ENCODE data around the gene KIRREL1. TPM values are rescaled to one million over a fixed set of nuclear protein-coding genes. Genes with fewer than 3 reads are reported as not detected.

KIRREL1 gene
- total RNA-seq, 1 donor, result 174 TPM

- H3K36me3 ChIP-seq (ENCODE audit: insufficient read depth, low read length), result peaks cover 67% of the 10 kb centered on the region
- H3K4me1 ChIP-seq (ENCODE audit: insufficient read depth, low read length), result no peaks in the 10 kb centered on the region
- TF ChIP-seq CTCF (IDR thresholded peaks at IDR 0.05; ENCODE audit: extremely low read depth, low read depth, low read length), result no peak
- peaks cover 68% of the 10 kb centered on the region for H3K79me2 ChIP-seq (ENCODE audit: insufficient read depth, low read length)
- no peak for DNase-seq (ENCODE audit: insufficient read length, low spot score, missing footprints)
- no peak overlapping the region for H3K4me2 ChIP-seq (ENCODE audit: insufficient read depth, low read length)
- H3K27ac ChIP-seq (ENCODE audit: low read depth, low read length), result no peak overlapping the region
- no peak overlapping the region for H2AFZ ChIP-seq (ENCODE audit: low read length)
- H4K20me1 ChIP-seq (ENCODE audit: insufficient read depth, low read length), result peaks cover 71% of the 10 kb centered on the region
- no peaks in the 10 kb centered on the region for H3K27me3 ChIP-seq (ENCODE audit: insufficient read depth, low read length)
- H3K9me3 ChIP-seq (ENCODE audit: low read depth, low read length), result no peaks in the 10 kb centered on the region
- no peak overlapping the region for H3K4me3 ChIP-seq (ENCODE audit: insufficient read depth, low read length)
Observed at GRCh38 chr1:158077411-158078256, 84.2 kb downstream of the KIRREL1 start.

- no peak for TF ChIP-seq CTCF (IDR thresholded peaks at IDR 0.05; ENCODE audit: extremely low read depth, low read depth, low read length)
- Histone ChIP-seq H3K4me2 (ENCODE audit: insufficient read depth, low read length) (no peak overlapping the region), H2AFZ (ENCODE audit: low read length) (no peak overlapping the region), H3K9me3 (ENCODE audit: low read depth, low read length) (no peaks in the 10 kb centered on the region), H3K4me3 (ENCODE audit: insufficient read depth, low read length) (no peak overlapping the region), H3K79me2 (ENCODE audit: insufficient read depth, low read length) (peaks cover 62% of the 10 kb centered on the region), H3K27ac (ENCODE audit: low read depth, low read length) (no peak overlapping the region), H3K36me3 (ENCODE audit: insufficient read depth, low read length) (peaks cover 70% of the 10 kb centered on the region), H3K4me1 (ENCODE audit: insufficient read depth, low read length) (no peaks in the 10 kb centered on the region), H4K20me1 (ENCODE audit: insufficient read depth, low read length) (peaks cover 72% of the 10 kb centered on the region), H3K27me3 (ENCODE audit: insufficient read depth, low read length) (no peaks in the 10 kb centered on the region)
- DNase-seq (ENCODE audit: insufficient read length, low spot score, missing footprints), result no peak
Observed at GRCh38 chr1:158078569-158079080, 85.2 kb downstream of the KIRREL1 start.

- Histone ChIP-seq H3K4me1 (ENCODE audit: insufficient read depth, low read length) (no peaks in the 10 kb centered on the region), H2AFZ (ENCODE audit: low read length) (no peak overlapping the region), H3K27ac (ENCODE audit: low read depth, low read length) (no peak overlapping the region), H3K4me2 (ENCODE audit: insufficient read depth, low read length) (no peak overlapping the region), H4K20me1 (ENCODE audit: insufficient read depth, low read length) (peaks cover 59% of the 10 kb centered on the region), H3K79me2 (ENCODE audit: insufficient read depth, low read length) (peaks cover 48% of the 10 kb centered on the region), H3K36me3 (ENCODE audit: insufficient read depth, low read length) (peaks cover 76% of the 10 kb centered on the region), H3K27me3 (ENCODE audit: insufficient read depth, low read length) (no peaks in the 10 kb centered on the region), H3K4me3 (ENCODE audit: insufficient read depth, low read length) (no peak overlapping the region), H3K9me3 (ENCODE audit: low read depth, low read length) (no peaks in the 10 kb centered on the region)
- no peak for TF ChIP-seq CTCF (IDR thresholded peaks at IDR 0.05; ENCODE audit: extremely low read depth, low read depth, low read length)
- DNase-seq (ENCODE audit: insufficient read length, low spot score, missing footprints), result no peak
Observed at GRCh38 chr1:158080066-158080465, 86.6 kb downstream of the KIRREL1 start.

- Histone ChIP-seq H3K4me3 (ENCODE audit: insufficient read depth, low read length) (no peak overlapping the region), H3K27me3 (ENCODE audit: insufficient read depth, low read length) (no peaks in the 10 kb centered on the region), H3K27ac (ENCODE audit: low read depth, low read length) (no peak overlapping the region), H3K4me2 (ENCODE audit: insufficient read depth, low read length) (no peak overlapping the region), H3K79me2 (ENCODE audit: insufficient read depth, low read length) (peaks cover 11% of the 10 kb centered on the region), H4K20me1 (ENCODE audit: insufficient read depth, low read length) (peaks cover 38% of the 10 kb centered on the region), H3K4me1 (ENCODE audit: insufficient read depth, low read length) (no peaks in the 10 kb centered on the region), H3K36me3 (ENCODE audit: insufficient read depth, low read length) (peaks cover 85% of the 10 kb centered on the region), H3K9me3 (ENCODE audit: low read depth, low read length) (no peaks in the 10 kb centered on the region), H2AFZ (ENCODE audit: low read length) (no peak overlapping the region)
- DNase-seq (ENCODE audit: insufficient read length, low spot score, missing footprints), result no peak
- no peak for TF ChIP-seq CTCF (IDR thresholded peaks at IDR 0.05; ENCODE audit: extremely low read depth, low read depth, low read length)
Observed at GRCh38 chr1:158084336-158084735, 90.9 kb downstream of the KIRREL1 start.
